HG03342 (cell line): Measurements from ENCODE around the gene STRBP.
"Not testable (repeated sequence)": the region's sequence is repeated elsewhere in the genome, so short reads cannot be mapped to it uniquely, and the experiment has no call there.

Experiments used
- ATAC-seq: cut with Tn5 transposase; IDR thresholded peaks from one replicate; pipeline ENCODE4 v1.9.1; 2021; ENCODE audit warnings: mild to moderate bottlenecking, moderate library complexity; ENCODE audit not compliant: unreplicated experiment

The STRBP gene

GRCh38 chr9:123200469-123200868 is 67.9 kb downstream of the STRBP start:
- ATAC-seq, result not testable (repeated sequence)

- no peak for ATAC-seq
Observed at GRCh38 chr9:123196124-123196523, 72.3 kb downstream of the STRBP start.

- ATAC-seq, result no peak
Observed at GRCh38 chr9:123194023-123194422, 74.4 kb downstream of the STRBP start.

GRCh38 chr9:123191680-123192079 is 76.7 kb downstream of the STRBP start:
- no peak for ATAC-seq

- no peak for ATAC-seq
Observed at GRCh38 chr9:123191260-123191659, 77.1 kb downstream of the STRBP start.

- no peak for ATAC-seq
Observed at GRCh38 chr9:123187131-123187530, 81.3 kb downstream of the STRBP start.

GRCh38 chr9:123186029-123186428 is 82.4 kb downstream of the STRBP start:
- not testable (repeated sequence) for ATAC-seq

- no peak for ATAC-seq
Observed at GRCh38 chr9:123176949-123177348, 91.4 kb downstream of the STRBP start.

- ATAC-seq, result no peak
Observed at GRCh38 chr9:123175854-123176629, 92.3 kb downstream of the STRBP start.

GRCh38 chr9:123174887-123175518 is 93.4 kb downstream of the STRBP start:
- peak; percentile 92 for ATAC-seq

GRCh38 chr9:123174079-123174478 is 94.3 kb downstream of the STRBP start:
- ATAC-seq, result no peak

GRCh38 chr9:123169926-123170325 is 98.5 kb downstream of the STRBP start:
- no peak for ATAC-seq

GRCh38 chr9:123168586-123168985 is 99.8 kb downstream of the STRBP start:
- no peak for ATAC-seq

GRCh38 chr9:123167474-123167873 is 100.9 kb downstream of the STRBP start:
- ATAC-seq, result no peak

- ATAC-seq, result no peak
Observed at GRCh38 chr9:123165813-123166212, 102.6 kb downstream of the STRBP start.

- ATAC-seq, result peak; percentile 55
Observed at GRCh38 chr9:123164285-123164684, 104.1 kb downstream of the STRBP start.

GRCh38 chr9:123162791-123163345 is 105.5 kb downstream of the STRBP start:
- ATAC-seq, result no peak

- no peak for ATAC-seq
Observed at GRCh38 chr9:123162360-123162759, 106.0 kb downstream of the STRBP start.

GRCh38 chr9:123157221-123157620 is 111.2 kb downstream of the STRBP start:
- ATAC-seq, result no peak

GRCh38 chr9:123150708-123151503 is 117.5 kb downstream of the STRBP start:
- no peak for ATAC-seq

- ATAC-seq, result no peak
Observed at GRCh38 chr9:123149067-123149466, 119.3 kb downstream of the STRBP start.
